GM21723 (cell line): ENCODE measurements around the gene TRIM65.
A peak's percentile ranks its signal among the peaks of the same experiment; 100 is the strongest.
"Not testable (repeated sequence)": the region's sequence is repeated elsewhere in the genome, so short reads cannot be mapped to it uniquely, and the experiment has no call there.

Experiments
- ATAC-seq: cut with Tn5 transposase; IDR thresholded peaks from one replicate; pipeline ENCODE4 v1.9.1; 2021; ENCODE audit warnings: mild to moderate bottlenecking, moderate library complexity; ENCODE audit not compliant: unreplicated experiment

Gene TRIM65

DNA sequence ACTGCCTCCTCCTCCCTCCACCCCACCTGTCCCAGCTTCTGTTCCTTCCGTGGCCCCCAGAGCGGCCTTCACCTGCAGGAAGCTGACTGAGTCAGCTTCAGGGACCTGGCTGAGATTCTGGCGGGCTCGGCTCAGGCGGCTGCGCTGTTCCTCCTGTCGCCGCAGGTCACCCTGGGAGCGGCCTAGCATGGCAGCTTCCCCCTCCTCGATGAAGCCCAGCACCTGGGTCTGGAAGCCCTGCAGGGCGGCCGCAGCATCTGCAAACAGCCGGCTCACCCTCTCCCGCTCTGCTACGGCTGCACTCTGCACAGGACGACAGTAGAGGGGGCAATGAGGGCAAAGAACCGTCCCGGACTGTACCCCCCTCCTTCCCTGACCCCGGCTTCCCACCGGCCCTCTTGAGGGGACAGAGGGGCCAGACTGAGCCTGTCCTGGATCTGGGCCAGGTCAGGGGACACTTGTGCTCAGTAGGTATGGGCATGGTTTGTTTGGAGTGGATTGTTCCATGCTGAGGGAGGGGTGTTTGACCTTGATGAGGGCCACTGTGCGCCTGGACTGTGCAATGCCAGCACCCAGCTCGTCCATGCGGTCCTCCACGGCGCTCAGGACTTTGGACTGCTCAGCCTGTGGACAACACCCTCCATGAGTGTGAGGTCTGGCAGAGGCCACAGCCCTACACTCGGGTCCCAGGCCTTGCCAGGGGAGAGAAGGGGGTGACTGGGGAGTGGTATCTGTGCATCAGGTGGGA, 20.4 kb downstream of the TRIM65 start:
- ATAC-seq, result no peak

DNA sequence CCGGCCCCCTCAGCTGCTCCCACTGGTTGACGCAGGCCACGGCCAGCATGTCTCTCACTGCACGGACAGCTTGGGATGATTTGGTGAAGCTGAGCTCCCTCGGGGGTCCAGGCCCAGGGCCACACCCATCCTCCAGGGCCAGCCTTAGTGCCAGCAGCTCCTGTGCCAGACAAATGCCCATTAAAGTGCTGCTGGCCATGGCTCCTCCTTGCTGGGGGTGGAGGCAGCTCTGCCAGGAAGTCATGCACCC, 20.9 kb downstream of the TRIM65 start:
- ATAC-seq, result no peak

DNA sequence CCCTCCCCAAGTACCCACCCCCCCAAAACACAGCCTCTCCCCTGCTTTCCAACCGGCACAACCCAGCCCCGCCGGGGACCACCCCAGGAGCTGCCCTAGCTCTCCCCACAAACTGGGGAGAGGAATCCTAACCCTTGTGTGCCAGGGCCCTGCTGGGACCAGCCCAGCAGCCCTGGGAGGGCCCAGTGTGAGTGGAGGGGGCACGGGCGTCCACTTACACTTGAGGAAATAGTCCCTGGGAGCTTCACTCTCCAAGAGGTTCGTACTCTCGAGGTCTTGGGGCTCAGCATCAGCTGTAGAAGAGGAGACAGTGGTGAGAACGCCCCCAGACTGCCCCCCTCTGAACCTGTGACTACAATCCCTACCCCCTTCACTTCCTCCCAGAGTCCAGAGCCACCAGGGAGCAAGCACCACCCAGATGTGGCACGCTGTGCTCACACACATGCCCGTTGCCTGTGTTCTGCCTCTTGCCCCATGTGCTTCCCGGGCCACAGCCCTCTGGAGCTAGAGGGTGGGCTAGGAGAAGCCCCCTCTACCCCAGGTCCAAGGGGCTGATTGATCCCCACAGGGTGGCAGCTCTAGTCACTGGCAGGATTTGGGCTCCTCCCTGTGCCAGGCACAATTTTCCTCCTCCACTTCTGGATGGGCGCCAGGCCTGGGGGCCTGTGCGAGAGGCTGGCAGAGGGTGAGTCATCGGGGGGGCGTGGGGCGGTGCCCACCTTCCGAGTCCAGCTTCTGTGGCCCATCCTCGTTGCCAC, 21.4 kb downstream of the TRIM65 start:
- ATAC-seq, result no peak

DNA sequence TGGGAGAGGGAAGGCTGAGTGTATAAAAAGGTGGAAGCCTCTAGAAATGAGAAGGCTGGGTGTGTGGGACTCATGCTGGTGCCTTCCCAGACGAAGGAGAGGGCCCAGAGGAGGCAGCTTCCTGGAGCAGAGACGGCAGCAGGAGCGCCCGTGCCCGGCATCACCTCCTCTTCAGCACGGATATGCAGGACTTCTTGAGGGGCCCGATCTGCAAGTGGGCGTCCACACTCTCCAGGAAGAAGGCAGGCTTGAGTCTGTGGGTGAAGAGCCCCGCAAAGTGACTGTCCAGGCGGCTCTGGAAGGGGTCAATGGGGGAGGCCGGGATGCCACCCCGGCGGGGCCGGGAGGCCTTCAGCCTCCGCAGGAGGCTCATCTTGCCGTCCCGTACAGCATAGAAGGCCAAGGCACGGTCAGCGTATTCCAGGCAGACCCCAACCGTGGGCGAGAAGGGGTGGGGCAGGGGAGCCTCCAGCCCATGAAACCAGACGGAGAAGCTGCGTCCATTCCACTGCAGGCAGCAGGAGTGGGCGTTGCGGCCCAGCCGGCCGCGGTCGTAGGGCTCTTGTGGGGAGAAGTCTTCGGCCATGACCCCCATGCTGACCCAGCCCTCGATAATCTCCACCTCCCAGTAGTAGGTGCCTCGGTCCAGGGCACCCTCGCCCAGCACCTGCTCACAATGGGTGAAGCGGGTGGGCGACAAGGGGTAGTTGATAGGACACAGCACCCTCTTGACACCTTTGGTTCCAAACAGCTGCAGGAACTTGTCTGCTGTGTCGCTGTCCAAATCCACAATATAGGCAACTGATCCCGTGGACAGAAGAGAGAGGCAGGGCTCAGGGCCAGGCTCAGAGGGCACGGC, 22.2 kb downstream of the TRIM65 start:
- no peak for ATAC-seq

DNA sequence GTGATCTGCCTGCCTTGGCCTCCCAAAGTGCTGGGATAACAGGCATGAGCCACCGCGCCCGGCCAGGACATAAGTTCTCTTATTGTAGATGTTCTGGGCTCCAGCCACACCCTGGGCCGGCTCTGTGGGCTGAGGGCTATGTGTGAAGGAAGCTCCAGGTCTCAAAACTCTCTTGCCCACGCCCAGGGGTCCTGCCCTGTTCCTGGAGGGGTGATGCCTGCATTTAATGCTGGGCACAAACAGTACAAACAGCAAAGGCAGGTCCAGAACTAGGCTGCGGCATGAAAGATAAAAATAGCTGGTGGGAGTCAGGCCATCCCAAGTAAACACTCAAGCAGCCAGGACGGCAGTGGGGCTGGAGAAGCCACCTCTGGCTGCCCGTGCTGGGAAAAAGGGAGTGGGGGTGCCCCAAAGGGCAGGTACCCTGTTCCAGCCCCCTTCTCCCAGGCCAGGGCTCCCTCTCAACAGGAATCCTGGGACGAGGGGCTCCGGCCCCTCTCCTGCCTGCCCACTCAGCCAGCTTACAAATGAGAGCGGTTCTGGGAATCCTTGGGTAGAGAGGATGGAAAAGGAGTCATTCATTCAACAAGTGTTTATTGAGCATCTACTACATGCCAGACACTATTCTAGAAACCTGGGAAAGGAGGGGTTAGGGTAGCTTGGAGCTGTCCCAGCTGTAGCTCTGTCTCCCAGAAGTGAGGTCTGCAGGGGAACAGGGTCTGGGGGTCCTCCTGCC, 23.0 kb downstream of the TRIM65 start:
- ATAC-seq, result no peak

DNA sequence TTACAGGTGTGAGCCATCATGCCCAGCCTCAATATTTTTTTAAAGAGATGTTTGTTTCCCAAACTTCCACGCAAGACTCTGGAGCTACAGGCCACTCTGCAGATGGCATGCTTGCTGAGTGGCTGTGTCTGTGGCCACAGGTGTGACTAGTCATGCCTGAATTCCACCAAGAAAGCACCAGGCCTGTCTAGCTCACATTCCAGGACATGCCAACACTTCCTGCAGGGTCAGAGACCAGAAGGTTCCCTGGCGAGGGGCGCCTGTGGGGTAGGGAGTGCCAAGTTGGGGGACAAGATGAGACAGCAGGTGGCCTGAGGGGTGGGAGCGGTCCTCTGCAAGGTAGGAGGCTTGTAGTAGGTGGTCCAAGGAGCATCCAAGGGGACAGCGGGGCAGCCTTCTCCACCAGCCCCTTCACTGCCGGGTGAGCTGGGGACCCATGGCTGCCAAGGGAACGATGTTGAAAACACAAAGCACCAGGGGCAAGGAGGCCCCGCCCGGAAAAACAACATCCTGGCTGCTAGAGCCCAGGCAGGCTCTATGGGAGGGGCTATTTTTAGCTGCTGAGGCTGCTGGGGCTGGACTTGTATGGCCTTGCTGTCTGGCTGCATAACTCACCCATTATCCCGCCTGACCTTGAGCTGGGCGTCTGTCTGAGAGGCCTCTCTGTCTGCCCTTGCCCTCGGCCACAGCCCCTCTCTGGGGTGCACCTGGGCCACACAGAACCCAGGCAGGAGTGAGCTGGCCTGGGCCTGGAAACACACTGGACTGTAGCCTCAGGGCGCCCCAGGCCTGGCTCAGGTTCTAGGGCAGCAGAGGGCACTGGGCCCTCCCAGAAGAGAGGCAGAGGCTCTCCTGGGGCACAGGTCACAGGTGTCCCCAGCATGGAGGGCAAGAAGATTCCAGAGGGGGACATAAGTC, 24.1 kb downstream of the TRIM65 start:
- no peak for ATAC-seq

DNA sequence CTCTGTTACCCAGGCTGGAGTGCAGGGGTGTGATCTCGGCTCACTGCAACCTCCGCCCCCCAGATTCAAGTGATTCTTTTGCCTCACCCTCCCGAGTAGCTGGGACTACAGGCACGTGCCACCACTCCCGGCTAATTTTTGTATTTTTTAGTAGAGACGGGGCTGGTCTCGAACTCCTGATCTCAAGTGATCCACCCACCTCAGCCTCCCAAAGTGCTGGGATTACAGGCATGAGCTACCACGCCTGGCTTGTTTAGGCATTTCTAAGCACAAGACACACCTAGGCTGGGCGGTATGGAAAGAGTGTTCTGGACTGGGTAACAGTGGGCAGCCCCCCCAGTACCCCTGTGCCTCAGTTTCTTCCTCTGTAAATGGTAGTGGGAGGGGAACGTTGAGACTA, 26.5 kb downstream of the TRIM65 start:
- not testable (repeated sequence) for ATAC-seq

DNA sequence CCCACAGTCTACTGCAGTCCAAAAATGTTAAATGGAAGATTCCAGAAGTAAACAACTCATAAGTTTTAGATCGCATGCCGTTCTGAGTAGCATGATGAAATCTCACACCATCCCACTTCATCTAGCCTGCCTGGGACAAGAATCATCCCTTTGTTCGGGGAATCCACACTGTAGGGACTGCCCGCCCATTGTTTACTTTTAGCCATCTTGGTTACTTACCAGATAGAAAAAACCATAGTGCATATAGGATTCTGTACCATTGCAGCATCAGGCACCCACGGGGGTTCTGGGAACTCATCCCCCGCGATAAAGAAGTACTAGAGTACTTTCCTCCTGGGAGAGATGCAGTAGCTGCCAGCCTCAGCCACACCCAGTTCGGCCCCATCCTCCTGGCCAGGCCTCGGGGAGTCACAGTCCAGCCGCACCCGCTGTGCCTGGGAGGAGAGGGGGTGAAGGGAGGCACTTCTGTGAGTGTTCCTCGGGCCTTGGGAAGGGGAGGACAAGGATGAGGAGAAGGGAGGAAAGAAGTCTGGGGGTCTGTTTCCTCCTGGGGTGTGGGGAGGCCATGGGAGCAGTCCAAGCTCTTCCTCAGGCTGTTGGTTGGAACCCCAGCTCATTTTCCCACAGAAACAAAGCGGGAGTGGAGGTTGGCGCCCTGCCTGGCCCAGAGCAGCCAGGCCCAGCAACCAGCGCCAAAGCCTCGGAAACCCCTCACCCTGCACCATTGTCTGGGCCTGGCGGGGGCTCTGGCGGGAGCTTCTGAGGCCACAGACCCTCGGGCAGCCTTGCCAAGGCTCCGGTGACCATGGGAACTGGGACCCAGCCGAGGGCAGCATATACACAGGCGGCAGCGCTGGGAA, 27.2 kb downstream of the TRIM65 start:
- no peak for ATAC-seq

DNA sequence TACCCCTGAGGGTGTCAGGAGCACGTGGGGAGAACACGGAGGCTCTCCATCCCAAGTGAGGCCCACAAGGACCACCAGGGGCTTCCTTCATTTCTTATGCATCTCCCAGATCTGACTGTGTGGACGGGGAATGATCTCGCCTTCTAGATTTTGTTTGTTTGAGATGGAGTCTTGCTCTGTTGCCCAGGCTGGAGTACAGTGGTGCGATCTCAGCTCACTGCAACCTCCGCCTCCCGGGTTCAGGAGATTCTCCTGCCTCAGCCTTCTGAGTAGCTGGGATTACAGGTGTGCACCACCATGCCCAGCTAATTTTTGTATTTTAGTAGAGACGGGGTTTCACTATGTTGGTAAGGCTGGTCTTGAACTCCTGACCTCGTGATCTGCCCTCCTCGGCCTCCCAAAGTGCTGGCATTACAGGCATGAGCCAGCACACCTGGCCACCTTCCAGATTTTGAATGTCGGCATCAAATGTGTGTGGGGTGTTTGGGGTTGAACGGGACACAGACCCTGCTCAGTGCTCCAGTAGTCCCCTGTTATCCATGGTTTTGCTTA, 27.9 kb downstream of the TRIM65 start:
- ATAC-seq, result not testable (repeated sequence)

DNA sequence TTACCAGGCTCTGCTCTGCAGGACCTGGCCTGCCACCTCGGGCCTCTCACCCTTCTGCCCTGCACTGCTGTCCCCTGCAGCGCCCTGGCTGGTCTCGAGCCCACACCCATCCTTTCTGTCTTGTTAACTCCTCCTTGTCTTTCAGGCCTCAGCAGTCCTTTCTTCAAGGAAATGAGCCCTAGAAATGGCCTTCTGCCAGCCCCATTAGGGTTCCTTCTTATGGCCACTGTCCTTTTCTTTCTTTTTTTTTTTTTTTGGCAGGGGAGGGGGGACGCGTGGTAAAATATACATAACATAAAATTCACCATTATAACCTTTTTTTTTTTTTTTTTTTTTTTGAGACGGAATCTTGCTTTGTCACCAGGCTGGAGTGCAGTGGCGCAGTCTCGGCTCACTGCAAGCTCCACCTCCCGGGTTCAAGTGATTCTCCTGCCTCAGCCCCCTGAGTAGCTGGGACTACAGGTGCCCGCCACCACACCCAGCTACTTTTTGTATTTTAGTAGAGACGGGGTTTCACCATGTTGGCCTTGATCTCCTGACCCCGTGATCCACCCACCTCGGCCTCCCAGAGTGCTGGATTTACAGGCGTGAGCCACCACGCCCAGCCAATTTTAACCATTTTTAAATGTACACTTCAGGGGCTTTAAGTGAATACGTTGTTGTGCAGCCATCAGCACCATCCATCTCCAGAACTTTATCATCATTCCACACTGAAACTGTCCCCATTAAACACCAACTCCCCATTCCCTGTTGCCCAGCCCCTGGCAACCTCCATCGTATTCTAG, 31.2 kb downstream of the TRIM65 start:
- not testable (repeated sequence) for ATAC-seq

DNA sequence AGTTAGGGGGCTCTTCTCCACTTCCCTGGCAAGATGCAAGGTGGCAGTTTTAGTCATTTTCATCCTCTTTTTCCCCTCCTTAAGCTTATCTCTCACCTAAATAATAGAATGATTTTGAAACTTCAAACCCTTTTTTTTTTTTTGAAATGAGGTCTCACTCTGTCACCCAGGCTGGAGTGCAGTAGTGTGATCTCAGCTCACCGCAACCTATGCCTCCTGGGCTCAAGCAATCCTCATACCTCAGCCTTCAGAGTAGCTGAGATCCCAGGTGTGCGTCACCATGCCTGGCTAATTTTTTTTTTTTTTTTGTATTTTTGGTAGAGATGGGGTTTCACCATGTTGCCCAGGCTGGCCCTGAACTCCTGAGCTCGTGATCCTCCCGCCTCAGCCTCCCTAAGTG, 31.9 kb downstream of the TRIM65 start:
- ATAC-seq, result peak; percentile 26

DNA sequence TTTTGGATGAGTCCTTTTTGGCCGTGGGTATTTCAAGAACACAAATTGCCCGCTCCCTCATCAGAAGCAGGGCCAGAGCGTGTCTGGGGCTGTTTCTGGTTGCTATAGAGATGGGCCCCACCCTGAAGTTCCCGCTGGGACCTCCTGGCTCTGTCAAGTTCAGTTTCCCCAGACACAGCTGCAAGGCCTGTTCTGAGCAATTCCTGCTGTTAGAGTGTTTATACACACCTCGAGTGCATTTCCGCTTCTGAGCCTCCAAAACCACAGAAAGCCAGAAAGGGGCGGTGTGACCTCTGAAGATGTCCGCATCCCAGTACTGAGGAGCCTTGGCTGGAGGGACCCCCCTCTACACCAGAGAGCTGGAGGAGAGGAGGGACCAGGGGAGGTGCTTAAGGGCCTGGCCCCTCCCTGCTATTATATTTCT, 32.3 kb downstream of the TRIM65 start:
- peak; percentile 79 for ATAC-seq

DNA sequence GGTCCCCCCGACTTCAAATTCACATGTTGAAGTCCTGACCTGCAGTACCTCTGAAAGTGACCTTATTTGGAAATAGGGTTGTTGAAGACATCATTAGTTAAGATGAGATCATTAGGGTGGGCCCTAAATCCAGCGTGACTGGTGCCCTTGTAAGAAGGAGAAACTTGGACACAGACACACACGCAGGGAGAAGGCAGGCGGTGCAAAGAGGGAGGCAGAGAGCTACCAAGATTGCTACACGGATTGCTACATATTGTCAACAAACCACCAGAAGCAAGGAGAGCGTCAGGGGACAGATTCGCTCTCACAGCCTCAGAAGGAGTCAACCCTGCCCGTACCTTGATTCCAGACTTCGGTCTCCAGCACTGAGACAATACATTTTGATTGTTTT, 34.8 kb downstream of the TRIM65 start:
- ATAC-seq, result no peak

DNA sequence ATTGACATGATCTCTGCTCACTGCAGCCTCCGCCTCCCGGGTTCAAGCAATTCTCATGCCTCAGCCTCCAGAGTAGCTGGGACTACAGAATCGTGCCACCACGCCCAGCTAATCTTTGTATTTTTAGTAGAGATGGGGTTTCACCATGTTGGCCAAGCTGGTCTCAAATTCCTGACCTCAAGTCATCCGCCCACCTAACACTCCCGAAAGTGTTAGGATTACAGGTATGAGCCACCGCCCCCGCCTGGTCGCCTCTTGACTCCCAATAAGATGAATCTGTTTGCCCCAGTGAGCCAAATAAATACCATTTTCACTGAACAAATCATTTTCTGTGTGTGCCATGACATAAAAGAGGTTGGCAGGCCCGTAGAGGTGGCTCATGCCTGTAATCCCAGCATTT, 37.4 kb downstream of the TRIM65 start:
- not testable (repeated sequence) for ATAC-seq

DNA sequence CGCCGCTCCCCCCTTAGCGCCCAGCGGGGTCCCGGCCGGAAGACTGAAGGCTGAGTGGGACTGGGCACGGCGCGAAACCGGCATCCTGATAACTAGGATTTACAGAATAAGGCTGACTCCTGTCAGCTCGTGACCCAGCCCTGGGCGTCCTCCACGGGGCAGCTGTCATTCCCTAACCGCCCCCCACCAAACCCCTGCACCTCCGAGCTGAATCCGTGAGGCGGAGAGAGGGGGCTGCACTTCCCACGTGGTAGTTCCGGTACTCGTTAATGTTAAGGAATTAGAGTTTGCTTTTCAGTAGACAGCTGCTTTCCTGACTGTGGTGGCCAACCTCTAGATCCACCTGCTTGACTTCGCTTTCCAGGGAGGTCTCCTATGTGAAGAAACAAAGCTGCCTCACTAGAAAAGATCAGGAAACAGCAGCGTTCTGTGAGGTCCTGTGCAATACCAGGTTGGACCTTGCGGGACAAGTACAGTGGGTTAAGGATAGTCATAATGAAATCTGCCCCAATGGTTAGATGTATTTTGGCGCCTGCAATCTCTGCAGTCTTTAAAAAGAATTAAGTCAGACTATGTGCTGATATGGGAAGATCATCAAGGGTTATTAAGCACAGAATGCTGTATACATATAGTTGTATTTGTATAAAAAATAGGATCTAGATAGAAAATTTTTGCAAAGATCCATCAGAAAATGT, 40.5 kb downstream of the TRIM65 start:
- ATAC-seq, result peak; percentile 37

DNA sequence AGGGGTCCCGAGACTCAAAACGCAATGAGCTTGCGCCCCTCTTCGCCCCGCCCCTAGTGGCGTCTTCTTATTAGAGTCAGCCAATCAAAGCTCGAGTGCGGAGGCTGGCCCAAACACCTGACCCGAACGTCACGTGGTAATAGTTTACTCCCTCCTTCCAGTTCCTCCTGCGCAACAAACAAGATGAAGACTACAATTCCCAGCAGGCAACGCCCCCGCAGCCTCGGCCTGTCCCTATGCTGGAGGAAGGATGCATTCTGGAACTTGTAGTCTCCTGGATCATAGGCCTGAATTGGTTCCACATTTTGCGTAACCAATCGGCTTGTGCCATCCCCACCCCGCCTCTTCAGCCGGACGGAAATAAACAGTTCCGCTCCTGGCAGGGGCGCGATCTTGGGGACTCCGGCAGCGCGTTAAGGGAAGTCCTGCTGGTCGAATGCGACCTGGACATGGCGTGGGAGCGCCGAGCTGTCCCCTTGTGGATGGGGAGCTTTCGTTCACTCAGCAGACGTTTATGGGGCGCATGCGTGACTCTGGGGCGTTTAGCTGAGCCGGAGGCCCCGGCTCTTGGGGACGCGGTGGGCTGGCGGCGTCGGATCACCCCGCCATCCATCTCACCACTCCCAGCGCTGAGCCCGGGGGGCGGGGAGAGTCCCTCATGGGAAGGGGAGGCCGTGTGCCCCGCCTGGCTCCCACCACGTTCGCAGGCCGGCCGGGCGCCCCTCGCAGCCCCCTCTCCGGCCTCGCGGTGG, 41.3 kb downstream of the TRIM65 start, which contains the start of gene WBP2:
WBP2 (minus strand) TSS at position 26 of the 752 bp plus-strand sequence. CDS start 38 bp downstream, outside the sequence.
- ATAC-seq, result peak; percentile 86
